Transverse colon (tissue), 4 donors: ENCODE measurements around the gene CDK5R2. TPM values are rescaled to one million over a fixed set of nuclear protein-coding genes. Genes with fewer than 3 reads are reported as not detected.

Experiments used
- DNase-seq: peaks from one replicate; pipeline ENCODE4 v3.0.0-alpha.2; 2019
- H3K27ac ChIP-seq, 4 donors: fragments of 200-600 bp; sonication (generic); 2 replicates each; pipeline ENCODE4 v1.5.1; 2016 to 2018; ENCODE audit warnings: inconsistent platforms in 4 of 4
- H3K27me3 ChIP-seq: fragments of 200-600 bp; sonication (generic); 2 replicates; pipeline ENCODE4 v1.5.1; 2017; ENCODE audit warnings: inconsistent platforms
- H3K36me3 ChIP-seq, 4 donors: fragments of 200-600 bp; sonication (generic); 2 replicates each; pipeline ENCODE4 v1.5.1; 2017 to 2019; ENCODE audit warnings: inconsistent platforms in 4 of 4
- H3K4me1 ChIP-seq, 4 donors: fragments of 200-600 bp; sonication (generic); 2 replicates each; pipeline ENCODE4 v1.5.1; 2017 to 2020; ENCODE audit warnings: inconsistent platforms in 4 of 4
- H3K4me3 ChIP-seq, 4 donors: fragments of 200-600 bp; sonication (generic); 1 replicate in 1 of 4; 2 replicates in 3 of 4; pipeline versions ENCODE4 v1.5.1 to v1.6.1; 2017 to 2019; ENCODE audit warnings: inconsistent platforms in 4 of 4
- H3K9me3 ChIP-seq, 2 donors: fragments of 200-600 bp; sonication (generic); 2 replicates each; pipeline ENCODE4 v1.5.1; 2017 to 2019; ENCODE audit warnings: inconsistent platforms in 2 of 2
- CTCF ChIP-seq, 5 experiments: fragments of 200-600 bp in 3 of 5; fragments of 450-650 bp in 2 of 5; sonication (generic) in 3 of 5; IDR thresholded peaks; 1 replicate in 2 of 5; 2 replicates in 3 of 5; pipeline ENCODE4 v1.5.1; 2016 to 2017; ENCODE audit warnings: antibody characterized with exemption in 5 of 5, inconsistent platforms in 3 of 5, mild to moderate bottlenecking in 2 of 5, moderate library complexity in 1 of 5
- EP300 ChIP-seq: sonication (generic); formaldehyde crosslinking; IDR thresholded peaks from one replicate; pipeline ENCODE4 v1.6.1; 2017; ENCODE audit warnings: antibody characterized with exemption, low read depth
- POLR2A ChIP-seq: fragments of 450-650 bp; IDR thresholded peaks from one replicate; pipeline ENCODE4 v1.6.1; 2016; ENCODE audit warnings: antibody characterized with exemption, mild to moderate bottlenecking, moderate library complexity
- POLR2AphosphoS5 ChIP-seq, 3 donors: sonication (generic); formaldehyde crosslinking; IDR thresholded peaks; one replicate each; pipeline ENCODE4 v1.6.1; 2016; ENCODE audit warnings: antibody characterized with exemption in 3 of 3
- WGBS, 2 donors: methylation state at CpG; one replicate each; pipeline ENCODE4 v1.1.5; 2018; ENCODE audit warnings: low coverage in 1 of 2; 5-methylcytosine and 5-hydroxymethylcytosine counted together
- in situ Hi-C, 4 donors: fragments of 200-750 bp; cut with MboI; loops; one replicate each; pipeline versions ENCODE4 v1.15.0 to v1.15.1; 2017; ENCODE audit warnings: low sequenced_read_pairs in 3 of 4, low pct_ligation_motif_present in 1 of 4, low pct_unique_long_range_greater_than_20kb in 1 of 4
- intact Hi-C: fragments of 100-400 bp; cut with DNase I; formaldehyde crosslinking; loops from one replicate; pipeline ENCODE4 v1.15.1; 2023; ENCODE audit warnings: low total_unique reads
- total RNA-seq, 4 donors: library from RNA; depleted of rRNA; stranded (reverse); fragments of >200 nt; gene quantifications; one replicate each; pipeline ENCODE4 v1.1.0, GENCODE V29; 2016

Gene CDK5R2
- total RNA-seq, 4 donors from 2014 or later = 0.41 TPM; not detected in 3

GRCh38 chr2:218981881-218982585 lies 22.6 kb downstream of the CDK5R2 start:
- TF ChIP-seq CTCF (IDR thresholded peaks at IDR 0.05) (no peak), POLR2A (no peak), EP300 (no peak), POLR2AphosphoS5 (IDR thresholded peaks at IDR 0.05) (no peak)
- Histone ChIP-seq H3K9me3 (no peaks in the 10 kb centered on the region), H3K27me3 (peaks cover 99% of the 10 kb centered on the region), H3K27ac (no peak overlapping the region), H3K4me1 (peaks cover 19 to 51% (median 41%) of the 10 kb centered on the region in 4 donors), H3K36me3 (no peaks in the 10 kb centered on the region), H3K4me3 (peak overlapping the region in 2 of 4 donors; percentile 15 to 39)
- 2 to 6% methylated on average over 13 to 69 of the region's 69 CpGs for WGBS, 2 donors
- in situ Hi-C loops (no loop called here), intact Hi-C loops (no loop called here)
- DNase-seq = peak; percentile 46

- no peak overlapping the region for H3K27ac ChIP-seq
- TF ChIP-seq EP300 (no peak), POLR2A (no peak), CTCF (IDR thresholded peaks at IDR 0.05) (no peak), POLR2AphosphoS5 (IDR thresholded peaks at IDR 0.05) (no peak)
- peak overlapping the region in 1 of 4 donors; percentile 39 for H3K4me3 ChIP-seq
- in situ Hi-C loops (no loop called here), intact Hi-C loops (no loop called here)
- no peaks in the 10 kb centered on the region for H3K9me3 ChIP-seq
- H3K36me3 ChIP-seq = no peaks in the 10 kb centered on the region
- H3K27me3 ChIP-seq = peaks cover 100% of the 10 kb centered on the region
- 16% methylated on average over 28 of the region's 28 CpGs; no CpG with 5 or more reads in 1 of the 2 donors for WGBS, 2 donors
- peaks cover 19 to 51% (median 41%) of the 10 kb centered on the region in 4 donors for H3K4me1 ChIP-seq
- DNase-seq = no peak
Observed at GRCh38 chr2:218982586-218983262, 23.3 kb downstream of the CDK5R2 start.

- in situ Hi-C loops = no loop called here
- Histone ChIP-seq H3K4me3 (no peak overlapping the region), H3K9me3 (no peaks in the 10 kb centered on the region), H3K36me3 (no peaks in the 10 kb centered on the region), H3K4me1 (peaks cover 19 to 51% (median 41%) of the 10 kb centered on the region in 4 donors), H3K27me3 (peaks cover 100% of the 10 kb centered on the region), H3K27ac (no peak overlapping the region)
- intact Hi-C loops = no loop called here
- 2 to 9% methylated on average over 7 to 23 of the region's 23 CpGs for WGBS, 2 donors
- DNase-seq = no peak
- TF ChIP-seq POLR2A (no peak), EP300 (no peak), CTCF (IDR thresholded peaks at IDR 0.05) (no peak), POLR2AphosphoS5 (IDR thresholded peaks at IDR 0.05) (no peak)
Observed at GRCh38 chr2:218983263-218983933, 23.9 kb downstream of the CDK5R2 start.

- in situ Hi-C loops = no loop called here
- H3K27me3 ChIP-seq = peaks cover 100% of the 10 kb centered on the region
- 17% methylated on average over 10 of the region's 10 CpGs; no CpG with 5 or more reads in 1 of the 2 donors for WGBS, 2 donors
- H3K27ac ChIP-seq = no peak overlapping the region
- no peak for TF ChIP-seq POLR2AphosphoS5 (IDR thresholded peaks at IDR 0.05)
- TF ChIP-seq CTCF (IDR thresholded peaks at IDR 0.05) = no peak
- no peak for TF ChIP-seq POLR2A
- TF ChIP-seq EP300 = no peak
- H3K36me3 ChIP-seq = no peaks in the 10 kb centered on the region
- no peak for DNase-seq
- no peaks in the 10 kb centered on the region for H3K9me3 ChIP-seq
- H3K4me1 ChIP-seq = peaks cover 19 to 51% (median 41%) of the 10 kb centered on the region in 4 donors
- intact Hi-C loops = no loop called here
- H3K4me3 ChIP-seq = peak overlapping the region in 1 of 4 donors; percentile 37
Observed at GRCh38 chr2:218983934-218984238, 24.4 kb downstream of the CDK5R2 start.
